Adrenal gland (tissue), 5 donors: ENCODE results near the gene NOM1.

Experiments used
- POLR2A ChIP-seq, 2 donors: fragments of 450-650 bp; IDR thresholded peaks; one replicate each; pipeline ENCODE4 v1.6.1; 2017; ENCODE audit warnings: antibody characterized with exemption in 2 of 2, mild to moderate bottlenecking in 2 of 2, moderate library complexity in 1 of 2
- TF ChIP-seq, protein P1 (sequence below), 6 experiments: fragments of 450-650 bp in 4 of 6; fragments of 200-600 bp in 2 of 6; sonication (generic) in 1 of 6; IDR thresholded peaks; 1 replicate in 5 of 6; 2 replicates in 1 of 6; pipeline versions ENCODE4 v1.5.1 to v1.8.0; 2016 to 2021; ENCODE audit warnings: antibody characterized with exemption in 6 of 6, mild to moderate bottlenecking in 2 of 6, moderate library complexity in 1 of 6
- donor health status: DM: no; HTN: no; CAD: no.

DNA sequence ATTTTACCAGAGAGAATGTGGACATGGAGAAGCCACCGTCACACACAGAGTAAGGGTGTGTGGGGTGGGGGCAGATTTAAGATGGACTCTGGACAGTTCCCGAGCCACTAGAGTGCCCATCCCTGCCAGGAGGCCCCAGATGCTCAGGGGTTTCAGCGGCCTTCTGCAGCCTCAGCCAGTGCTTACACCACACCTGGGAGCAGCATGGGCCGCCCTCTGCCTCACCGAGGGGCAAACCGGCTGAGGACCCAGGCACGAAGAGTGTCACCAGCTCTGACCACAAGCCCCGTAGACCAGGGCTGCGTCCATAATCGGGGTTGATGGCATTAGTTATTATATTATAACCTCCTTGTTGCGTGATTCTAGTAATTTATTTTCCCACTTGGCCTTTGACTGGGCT, 67.6 kb downstream of the NOM1 start:
- TF ChIP-seq, protein P1, sequence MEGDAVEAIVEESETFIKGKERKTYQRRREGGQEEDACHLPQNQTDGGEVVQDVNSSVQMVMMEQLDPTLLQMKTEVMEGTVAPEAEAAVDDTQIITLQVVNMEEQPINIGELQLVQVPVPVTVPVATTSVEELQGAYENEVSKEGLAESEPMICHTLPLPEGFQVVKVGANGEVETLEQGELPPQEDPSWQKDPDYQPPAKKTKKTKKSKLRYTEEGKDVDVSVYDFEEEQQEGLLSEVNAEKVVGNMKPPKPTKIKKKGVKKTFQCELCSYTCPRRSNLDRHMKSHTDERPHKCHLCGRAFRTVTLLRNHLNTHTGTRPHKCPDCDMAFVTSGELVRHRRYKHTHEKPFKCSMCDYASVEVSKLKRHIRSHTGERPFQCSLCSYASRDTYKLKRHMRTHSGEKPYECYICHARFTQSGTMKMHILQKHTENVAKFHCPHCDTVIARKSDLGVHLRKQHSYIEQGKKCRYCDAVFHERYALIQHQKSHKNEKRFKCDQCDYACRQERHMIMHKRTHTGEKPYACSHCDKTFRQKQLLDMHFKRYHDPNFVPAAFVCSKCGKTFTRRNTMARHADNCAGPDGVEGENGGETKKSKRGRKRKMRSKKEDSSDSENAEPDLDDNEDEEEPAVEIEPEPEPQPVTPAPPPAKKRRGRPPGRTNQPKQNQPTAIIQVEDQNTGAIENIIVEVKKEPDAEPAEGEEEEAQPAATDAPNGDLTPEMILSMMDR (IDR thresholded peaks at IDR 0.05) = no peak
- TF ChIP-seq POLR2A (IDR thresholded peaks at IDR 0.05) = no peak
